HG02623 (cell line): ENCODE measurements around the gene PLCB4.

Source experiments
- ATAC-seq: cut with Tn5 transposase; IDR thresholded peaks from one replicate; pipeline ENCODE4 v1.9.1; 2021; ENCODE audit warnings: moderate library complexity; ENCODE audit not compliant: unreplicated experiment

The PLCB4 gene

DNA sequence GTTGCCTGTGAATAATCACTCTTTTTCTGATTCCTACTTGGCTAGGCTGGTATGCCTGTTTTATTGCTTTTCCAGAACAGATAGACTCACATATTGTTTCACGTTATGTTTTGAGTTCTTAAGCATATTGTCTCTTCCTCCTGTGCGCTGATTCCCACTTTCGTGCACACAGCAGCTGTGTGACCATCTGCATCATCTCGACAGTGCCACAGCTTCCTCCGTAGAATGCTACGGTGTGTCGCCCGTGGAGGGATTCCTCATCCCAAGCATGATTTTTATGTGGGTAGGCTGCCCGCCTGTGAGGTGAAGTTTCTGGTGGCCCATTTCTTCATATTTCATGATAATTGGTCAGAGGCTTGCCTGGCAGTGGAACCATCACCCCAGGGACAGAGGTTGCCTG, 31.8 kb downstream of the PLCB4 start:
- ATAC-seq = no peak

DNA sequence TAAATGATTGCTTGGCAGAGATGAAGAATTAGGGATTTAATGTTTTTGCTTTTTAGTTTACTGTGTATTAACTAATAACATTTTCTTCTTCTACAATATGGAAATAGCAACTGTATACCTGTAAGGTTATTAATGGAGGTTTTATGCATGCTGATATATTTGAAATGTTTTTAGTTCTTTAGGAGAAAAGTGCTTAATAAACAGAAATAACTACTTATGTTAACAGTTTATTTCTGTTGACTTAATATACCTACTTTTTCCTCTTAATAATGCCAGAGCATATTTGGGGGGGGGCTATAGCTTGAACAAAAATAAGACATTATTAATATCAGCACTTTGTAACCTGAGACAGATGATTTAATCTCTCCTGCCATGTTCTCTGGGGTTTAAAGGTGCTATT, 33.6 kb downstream of the PLCB4 start:
- ATAC-seq = no peak

DNA sequence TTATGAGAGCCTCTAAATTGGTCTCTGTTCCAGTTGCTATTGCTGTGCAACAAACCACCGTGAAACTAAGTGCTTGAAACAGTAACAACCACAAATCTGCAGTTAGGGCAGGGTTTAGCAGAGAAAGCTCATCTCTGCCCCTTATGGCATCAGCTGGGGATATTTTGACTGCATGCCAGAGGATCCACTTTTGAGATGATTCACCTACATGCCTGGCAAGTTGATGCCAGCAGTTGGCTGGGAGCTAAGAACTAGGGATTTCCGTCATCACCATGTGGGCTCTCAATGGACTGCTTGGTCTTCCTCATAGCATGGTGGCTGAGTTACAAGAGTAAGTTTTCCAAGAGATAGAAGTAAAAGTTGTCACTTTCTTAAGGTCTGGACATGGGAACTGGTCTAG, 35.1 kb downstream of the PLCB4 start:
- no peak for ATAC-seq

DNA sequence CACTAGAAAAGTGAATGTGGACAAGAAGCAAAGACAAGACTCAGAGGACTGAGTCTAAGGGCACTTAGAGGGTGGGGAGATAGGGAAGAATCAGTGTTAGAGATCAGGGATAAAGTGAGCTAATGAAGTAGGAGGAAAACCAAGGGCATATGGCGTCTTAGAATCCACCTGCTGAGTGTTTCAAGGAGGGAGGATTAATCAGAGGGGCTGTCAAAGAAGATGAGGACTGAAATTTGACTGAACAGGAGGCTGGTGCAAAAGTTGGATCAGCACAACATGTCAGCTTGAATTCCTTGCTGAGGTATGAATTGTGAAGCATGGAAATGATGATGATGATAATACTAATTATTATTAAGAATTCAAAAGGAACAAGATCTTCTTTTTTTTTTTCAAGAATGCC, 39.4 kb downstream of the PLCB4 start:
- ATAC-seq = no peak

DNA sequence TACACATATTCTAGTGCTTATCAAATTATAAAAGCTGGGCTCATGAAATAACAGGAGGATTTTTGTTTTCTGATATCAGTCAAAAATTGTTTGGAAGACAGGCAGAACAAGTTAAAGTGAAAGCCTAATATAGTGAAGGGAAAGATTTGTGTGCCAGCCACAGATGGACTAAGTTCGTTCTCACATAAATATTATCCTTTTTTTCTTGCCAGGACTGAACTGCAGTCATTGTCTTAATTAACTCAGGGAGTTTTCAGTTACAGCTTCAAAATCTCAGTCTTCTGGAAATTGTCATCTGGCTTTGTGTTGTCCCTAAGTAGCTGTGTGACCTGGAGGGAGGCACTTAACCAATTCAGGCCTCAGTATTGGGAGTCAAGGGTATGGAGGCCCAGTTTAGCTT, 40.7 kb downstream of the PLCB4 start:
- no peak for ATAC-seq

DNA sequence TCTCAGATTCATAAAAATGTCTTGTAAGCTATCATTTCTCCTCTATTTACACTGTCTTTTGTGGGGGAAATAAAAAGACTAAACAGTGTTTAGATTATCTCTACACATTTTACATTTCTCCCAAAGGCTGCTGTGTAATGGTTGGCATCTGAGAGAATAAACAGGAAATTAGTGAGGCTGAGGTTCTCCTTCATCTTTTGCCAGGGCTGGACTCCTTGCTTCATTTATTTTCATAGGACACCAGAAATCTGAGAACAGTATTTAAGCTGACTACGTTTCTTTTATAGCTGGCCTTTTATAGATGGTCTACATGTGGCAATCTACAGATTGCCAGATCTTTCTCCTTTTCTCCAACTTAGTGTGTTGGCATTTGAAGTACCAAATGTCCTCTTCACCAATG, 41.5 kb downstream of the PLCB4 start:
- no peak for ATAC-seq

DNA sequence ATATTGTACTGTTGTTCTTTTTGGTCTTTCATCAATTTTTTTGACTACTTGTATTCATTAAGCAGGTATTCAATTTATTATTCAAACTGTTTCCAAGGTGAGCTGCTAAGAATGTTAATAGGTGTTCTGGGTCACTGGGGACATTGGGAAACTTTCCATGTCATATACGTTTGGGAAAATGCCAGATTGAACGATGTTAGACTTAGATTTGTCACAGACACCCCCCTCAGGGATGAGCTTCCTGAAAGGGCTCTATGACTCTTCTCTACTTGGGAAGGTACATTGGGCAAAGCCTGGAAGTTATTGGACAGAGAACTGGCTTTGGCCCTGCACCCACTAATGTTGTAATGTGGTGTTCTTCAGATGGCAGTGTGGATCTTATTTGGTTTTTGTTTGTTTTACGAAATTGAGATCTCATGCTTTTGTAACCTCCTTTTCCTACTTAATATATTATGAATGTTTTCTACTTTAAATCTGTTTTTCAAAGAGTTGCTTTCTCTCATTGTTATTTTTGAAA, 42.1 kb downstream of the PLCB4 start:
- no peak for ATAC-seq

DNA sequence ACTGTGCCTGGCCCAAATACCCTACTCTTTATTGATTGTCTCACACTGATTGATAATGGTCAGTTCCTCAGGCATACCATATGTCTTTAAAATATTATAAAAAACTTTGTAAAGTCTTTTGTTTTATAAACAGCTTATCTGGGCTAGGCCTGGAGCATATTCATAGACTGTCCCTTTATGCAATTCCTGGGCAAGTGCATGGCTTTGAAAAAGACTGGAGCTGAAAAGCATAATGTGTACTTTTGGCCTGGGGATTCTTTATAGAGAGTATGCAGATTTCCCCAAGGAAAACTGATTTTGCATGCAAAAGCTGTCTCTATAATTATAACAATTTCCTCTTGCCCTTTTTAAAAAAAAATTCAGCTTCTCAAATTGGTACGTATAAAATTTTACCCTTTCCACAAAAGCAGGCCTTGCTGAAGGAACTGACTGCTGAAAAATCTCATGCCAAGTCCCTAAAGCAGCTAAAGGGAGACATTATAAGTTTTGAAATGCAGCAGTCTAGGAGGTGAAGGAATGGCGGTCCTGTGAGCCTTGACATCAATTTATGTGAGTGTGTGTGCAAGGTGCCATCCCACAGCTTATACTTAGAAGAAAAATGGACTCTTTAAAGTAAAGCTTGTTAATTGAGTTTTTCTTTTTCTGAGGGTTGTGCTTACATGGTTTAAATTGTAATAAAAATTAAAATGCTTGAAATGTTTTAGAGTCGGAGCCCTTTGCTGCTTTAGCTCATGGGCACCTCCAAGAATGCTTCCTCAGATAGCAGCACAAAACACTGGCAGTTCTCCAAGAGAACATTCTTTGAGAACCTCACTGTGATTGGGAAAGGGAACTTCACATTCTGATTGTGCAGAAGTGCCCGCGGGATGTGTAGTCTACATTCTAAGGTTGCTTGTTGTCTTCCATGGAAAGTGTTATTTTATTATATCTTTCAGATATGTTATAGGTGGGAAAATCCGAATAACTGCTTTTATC, 43.9 kb downstream of the PLCB4 start:
- ATAC-seq = no peak

DNA sequence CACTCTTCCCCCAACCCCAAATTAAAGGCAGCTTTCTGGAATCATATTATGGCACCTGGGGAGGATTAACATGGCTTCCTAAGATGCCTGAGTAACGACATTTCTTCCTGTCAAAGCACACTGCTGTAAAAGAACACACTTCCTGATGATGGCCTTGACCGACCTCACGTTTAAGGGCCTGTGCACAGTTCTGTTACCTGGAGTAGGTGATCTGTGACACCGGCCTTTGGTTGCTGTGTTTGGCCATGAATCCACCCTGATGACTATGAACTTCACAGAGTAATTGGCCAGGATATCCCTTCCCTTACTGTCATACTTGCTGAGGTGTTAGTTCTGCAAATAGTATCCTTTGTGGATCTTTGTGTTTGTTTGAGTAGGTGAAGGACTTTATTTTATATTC, 45.8 kb downstream of the PLCB4 start:
- no peak for ATAC-seq

DNA sequence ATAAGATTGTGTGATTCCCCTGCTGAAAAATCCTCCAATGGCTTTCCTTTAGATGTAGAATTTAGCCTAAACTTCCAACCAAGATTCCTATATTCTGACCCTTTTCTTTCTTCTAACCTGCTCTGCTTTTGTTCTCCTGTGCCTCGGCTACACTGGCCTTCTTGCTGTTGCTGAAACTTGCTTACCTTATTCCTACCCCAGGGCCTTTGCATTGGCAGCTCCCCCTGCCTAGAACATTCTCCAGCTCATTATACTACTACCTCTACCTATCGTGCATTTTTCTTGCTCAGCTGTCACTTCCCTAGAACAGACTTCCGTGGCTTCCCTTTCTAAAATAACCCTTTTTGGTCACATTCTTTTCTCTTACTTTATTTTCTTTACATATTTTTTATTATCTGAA, 48.7 kb downstream of the PLCB4 start:
- ATAC-seq = no peak

DNA sequence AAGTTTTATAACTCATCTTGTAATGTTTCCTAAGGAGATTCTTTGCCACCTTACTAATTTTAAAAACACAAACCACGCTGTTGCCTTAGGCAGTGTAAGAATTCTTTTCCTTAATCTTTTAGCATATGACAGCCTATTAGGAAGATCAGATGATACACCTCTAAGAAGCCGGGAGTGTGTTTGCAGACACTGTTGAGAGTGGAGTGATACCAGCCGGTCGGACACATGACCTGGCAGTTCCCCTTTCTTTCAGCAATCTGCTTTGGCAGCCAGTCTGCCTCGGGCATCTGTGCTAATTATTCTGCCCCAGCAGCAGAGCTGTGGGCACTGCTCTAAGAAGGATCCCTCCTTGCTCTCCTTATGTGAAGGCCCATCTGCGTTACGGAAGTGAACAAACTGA, 50.9 kb downstream of the PLCB4 start:
- ATAC-seq = no peak

DNA sequence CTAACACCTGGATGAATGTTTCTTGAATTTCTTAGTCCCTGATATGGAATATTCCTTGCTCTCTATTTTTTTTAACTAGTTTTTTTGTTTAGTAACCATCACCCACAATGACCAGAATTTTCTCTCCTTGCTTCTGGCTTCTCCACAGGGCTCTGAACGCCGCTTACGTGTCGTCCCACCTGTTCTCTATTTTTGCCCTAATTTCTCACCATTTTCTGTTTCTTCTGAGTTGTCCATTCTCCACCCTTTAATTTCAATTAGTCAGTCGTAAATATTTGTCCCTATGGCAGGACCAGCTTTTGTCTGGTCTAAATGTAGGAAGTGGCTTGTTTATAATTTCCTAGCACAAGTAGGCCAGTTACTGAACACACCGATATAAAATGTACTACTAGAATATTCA, 52.3 kb downstream of the PLCB4 start:
- ATAC-seq = no peak

DNA sequence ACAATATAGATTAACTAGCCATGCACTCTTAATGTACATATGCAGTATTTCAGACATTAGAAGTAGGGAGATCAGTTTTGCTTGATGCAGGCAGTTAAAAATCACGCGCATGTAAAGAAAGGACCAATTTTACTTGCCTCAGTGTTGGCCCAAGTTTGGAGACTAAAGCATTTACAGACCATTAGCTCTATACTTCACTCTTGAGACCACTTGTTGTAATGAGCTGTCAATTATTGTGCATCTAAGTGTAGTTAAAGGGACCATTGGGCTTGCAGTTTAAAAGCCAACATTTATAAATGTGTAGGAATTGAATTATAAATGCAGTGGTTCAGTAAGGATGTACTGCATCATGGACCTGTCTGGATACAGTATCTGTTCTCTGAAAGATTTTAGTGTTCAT, 53.7 kb downstream of the PLCB4 start:
- ATAC-seq = no peak

DNA sequence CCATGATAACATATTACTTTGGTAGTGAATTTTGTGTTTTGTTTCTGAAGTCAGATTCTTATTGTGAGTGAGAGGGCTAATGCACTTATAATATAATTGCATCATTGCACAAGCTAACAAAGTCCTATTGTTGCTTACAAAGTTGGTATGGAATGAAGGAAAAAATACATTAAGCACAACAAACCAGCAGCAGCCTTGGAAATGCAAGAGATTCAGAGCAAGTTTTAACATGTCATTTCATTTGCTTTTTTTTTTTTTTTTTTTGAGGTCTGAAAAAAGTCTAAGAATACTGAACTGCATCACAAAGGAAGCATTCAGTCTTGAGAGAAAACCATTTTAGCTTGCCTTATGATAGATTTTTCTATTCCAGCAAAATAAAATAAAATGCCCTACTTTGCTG, 57.6 kb downstream of the PLCB4 start:
- no peak for ATAC-seq

DNA sequence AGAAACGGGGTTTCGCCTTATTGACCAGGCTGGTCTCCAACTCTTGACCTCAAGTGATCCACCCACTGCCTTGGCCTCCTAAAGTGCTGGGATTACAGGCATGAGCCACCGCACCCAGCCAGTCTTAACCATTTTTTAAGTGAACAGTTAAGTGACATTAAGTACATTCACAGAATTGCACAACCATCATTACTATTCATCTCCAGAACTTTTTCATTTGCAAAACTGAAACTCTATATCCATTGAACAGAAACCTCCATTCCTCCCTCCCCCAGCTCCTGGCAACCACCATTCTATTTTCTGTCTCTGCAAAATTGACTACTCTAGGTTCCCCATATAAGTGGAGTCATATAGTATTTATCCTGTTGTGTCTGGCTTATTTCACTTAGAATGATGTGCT, 59.7 kb downstream of the PLCB4 start:
- no peak for ATAC-seq

DNA sequence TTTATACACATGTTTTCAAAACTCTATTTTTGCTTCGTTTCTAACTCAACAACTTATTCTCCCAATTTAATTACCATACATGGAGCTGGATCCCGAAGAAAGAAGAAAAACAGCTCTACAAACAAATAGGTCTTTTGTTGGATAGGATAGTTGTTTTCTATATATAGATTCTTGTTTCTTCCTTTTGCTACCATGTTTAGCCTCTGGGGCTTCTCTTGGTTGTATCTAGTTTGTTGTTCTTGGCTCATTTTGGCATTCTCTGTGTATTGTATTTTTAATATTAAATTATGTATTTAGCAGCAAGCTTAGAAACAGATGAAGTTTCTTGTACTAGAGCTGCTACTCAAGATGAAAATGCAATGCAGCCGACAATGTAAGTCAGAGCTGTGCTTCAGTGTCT, 60.9 kb downstream of the PLCB4 start:
- ATAC-seq = no peak

DNA sequence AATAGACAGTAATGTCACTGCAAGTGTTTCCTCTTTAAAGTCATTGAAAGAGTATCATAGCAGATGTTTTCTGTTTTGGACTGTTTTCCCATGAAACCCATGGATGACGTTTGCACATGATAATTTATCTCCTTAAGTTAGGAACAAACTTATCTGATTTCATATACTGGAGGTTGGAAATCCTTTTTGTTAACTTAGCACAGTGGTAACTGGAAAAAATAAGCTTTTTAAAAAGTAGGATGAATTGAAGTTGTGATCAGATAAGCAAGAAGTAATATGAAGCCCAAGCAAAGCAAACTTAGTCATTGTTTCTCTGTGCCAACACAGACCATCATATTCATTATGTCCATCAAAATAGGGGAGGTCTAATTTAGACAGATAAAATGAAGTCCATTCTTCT, 61.6 kb downstream of the PLCB4 start:
- ATAC-seq = no peak

DNA sequence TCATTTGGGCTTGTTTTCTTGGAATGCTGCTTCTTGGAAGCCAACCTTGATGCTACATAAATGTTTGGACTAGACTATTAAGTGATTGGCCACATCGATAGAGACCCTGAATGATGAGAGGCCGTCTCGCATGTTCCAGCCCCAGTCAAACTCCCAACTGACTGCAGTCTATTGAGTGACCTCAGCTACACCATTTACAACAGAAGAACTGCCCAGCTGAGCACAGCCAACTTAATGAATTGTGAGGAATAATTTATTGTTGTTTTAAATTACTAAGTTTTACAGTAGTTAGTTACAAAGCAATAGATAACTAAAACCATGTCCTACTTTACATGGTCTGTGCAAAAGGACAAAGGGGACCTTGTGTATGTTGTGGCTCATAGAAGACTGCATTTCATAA, 63.0 kb downstream of the PLCB4 start:
- ATAC-seq = no peak

DNA sequence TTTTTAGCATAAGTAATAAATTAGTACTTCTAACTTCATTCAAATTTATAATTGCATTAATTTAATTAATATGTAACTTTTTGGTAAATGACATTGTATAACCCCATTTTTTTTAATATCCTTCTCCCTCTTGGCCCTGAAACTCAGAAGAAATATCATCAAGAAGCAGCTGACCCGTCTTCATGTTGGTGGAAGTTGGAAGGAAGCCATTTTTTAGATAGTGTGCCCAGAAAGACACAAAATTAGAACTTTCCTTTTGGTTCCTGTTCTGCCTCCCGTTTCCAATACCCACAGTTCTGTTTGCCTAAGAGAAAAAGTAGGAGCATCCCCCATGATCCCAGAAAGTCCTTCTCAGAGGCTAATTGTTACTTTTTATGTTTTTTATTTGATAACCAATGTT, 65.5 kb downstream of the PLCB4 start:
- no peak for ATAC-seq

DNA sequence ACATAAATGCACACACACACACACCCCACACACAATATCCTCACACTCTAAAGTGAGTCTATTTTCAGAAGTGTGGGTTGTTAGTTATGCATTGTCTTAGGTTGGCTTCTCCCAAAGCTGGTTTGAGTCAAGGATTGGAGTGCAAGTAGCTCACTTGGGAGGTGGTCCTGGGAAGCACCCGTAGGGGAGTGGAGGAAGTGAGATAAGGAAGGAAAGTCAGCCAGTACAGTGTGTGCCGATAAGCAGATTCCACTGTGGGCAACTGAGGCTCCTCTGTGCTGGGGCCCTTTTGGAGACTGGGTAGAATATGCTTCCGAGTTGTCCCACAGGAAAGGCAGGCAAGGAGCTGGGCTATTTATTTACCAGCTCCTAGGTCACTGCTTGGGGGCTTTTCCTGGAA, 67.2 kb downstream of the PLCB4 start:
- no peak for ATAC-seq

DNA sequence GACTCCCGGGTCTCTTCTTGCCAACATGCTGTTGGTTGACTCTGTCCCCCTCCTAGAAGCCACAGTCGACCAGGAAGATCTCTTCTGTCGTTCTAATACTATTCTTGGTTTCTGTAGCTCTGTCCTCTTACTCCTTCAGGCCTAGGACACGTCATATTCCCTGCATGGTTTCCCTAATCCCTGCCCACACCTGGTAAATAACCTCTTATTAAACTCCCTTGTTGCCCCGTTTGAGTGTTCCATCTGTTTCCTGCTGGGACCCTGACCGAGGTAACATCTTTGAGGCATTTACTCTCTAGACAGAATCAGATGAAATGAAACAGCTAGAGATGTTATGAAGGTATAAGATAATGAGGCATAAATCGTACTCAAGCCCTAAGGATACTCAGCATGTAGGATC, 68.1 kb downstream of the PLCB4 start:
- no peak for ATAC-seq

DNA sequence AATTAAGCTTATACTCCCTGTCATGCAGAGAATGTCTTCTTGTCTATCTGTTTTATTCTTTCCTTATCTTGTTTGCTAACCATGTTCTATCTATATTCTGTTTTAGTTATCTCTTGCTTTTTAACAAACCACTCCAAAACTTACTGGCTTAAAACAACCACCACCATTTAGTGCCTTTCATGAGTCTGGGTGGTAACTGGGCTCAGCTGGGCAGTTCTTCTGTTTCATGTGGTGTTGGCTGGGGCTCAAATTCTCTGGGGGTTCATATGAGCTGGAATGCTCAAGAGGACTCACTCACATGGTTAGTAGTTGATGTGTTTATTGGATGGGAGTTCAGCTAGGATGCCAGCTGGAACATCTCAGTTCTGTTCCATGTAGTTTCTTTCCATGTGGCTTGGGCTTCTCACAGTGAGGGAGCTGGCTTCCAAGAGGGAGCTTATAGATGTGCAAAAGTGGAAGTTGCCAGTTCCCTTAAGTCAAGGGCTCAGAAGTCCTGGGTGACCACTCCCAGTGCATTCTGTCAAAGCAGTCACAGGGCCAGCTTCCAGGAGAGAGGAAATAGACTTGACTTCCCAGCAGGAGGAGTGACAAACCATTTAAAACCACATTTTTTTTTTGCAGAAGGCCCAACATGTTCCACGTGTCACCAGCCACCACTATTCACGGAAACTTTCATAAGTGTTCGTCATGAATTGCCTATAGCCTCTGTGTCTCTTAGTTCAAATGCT, 70.4 kb downstream of the PLCB4 start:
- ATAC-seq = no peak
